GM04503 (cell line): ENCODE measurements around the gene FNDC1.

Experiments
- DNase-seq: peaks from one replicate; pipeline ENCODE4 v3.0.0-alpha.2; 2012; ENCODE audit warnings: low read depth

Gene FNDC1

GRCh38 chr6:159308198-159308597 is 139.0 kb downstream of the FNDC1 start:
- DNase-seq: no peak

GRCh38 chr6:159309723-159310122 is 140.5 kb downstream of the FNDC1 start:
- DNase-seq: no peak

DNA sequence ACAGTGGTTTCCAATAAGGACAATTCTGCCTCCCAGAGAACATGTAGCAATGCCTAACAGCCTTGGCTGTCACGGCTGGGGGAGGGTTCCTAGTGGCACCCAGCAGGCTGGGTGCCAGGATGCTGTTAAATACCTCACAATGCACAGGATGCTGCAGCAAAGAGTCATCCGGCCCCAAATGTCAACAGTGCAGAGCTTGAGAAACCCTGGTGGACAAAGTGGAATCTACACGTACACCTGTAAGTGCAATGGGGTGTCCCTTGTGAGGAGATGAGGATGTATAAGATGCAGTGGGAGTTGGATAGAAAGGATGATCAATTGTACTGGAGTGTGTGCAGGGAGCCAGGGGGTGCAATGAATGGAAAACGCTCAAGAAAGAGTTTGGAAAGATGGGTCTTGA is 142.4 kb downstream of the FNDC1 start:
- DNase-seq: no peak

DNA sequence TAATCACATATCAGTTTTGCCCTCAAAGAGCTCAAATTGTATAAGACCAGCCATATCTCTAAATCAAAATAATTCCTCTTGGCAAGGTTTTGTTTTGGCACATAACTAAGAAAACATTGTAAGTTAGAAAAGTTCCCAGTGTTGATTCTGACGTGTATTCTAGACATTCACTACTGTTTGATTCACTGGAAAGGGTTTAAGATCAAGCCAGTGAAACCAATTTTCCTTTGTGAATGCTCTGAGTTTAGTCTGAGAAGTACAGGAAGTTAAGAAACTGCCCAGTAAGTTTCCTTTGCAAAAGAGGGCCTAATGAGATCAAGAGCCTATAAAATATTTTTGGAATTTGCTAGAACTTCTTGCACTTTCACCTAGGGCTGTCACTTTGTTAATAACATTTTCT is 143.0 kb downstream of the FNDC1 start:
- no peak for DNase-seq

DNA sequence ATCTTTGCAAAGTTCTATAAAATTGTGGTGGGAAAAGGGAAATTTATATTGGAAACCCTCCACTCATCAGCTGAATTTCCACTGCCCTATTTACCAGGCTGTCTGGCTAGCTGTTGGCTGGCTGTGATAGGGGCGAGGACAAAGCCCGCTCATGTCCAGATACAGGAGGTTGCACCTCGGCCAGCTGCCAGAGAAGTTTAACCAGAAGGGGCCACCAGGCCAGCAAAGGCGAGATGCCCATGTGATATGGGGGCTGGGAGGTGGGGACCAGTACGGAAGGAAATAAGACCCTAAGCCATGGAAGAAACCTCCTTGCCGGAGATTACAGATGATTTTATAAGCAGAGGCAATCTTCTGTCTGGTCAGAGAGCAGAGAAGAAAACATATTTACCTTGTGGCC is 143.8 kb downstream of the FNDC1 start:
- no peak for DNase-seq

DNA sequence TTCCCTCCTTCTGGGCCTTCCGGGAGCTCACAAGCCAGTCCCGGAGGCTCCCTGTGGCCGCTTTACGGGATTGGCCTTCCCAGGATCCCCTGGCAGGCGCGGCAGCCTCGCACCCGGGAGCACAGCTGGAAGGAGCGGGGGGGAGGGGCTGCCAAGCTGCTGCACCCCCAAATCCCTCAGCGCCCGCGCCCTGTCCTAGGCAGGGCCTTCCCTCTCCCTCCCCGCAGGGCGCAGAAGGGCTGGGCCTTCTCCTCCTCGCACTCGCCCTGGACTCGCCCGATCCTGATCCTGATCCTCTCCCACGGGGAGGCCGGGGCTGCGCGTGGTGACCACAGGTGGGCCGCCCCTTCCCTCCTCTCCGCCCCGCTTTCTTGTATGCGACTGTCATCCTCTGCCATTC is 146.4 kb downstream of the FNDC1 start:
- no peak for DNase-seq

DNA sequence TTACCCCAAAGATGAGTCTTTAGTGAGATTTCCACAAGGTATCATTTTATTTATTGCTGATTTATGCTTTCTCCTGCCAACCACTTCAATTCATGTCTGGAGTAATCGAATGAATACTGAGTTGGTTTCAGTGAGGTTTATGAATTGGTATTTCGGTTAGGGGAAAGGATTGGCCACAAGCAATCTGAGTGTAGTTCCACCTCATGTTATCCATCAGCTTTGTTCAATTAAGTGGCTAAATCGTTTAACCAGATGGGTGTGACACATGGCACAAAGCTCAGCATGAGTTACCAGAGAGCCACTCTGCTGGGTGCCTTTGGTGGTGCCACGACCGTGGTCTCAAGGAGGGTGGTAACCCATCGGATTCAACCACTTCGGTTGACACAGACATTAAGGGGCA is 148.2 kb downstream of the FNDC1 start:
- no peak for DNase-seq

- DNase-seq: no peak
These were observed 152.1 kb downstream of the FNDC1 start for GRCh38 chr6:159321267-159321666.
